Stimulated activated naive CD8-positive, alpha-beta T cell treated with anti-CD3 and anti-CD28 coated beads, Interleukin-15, amount 100 ng/mL, for 72 hours (primary cell): ENCODE measurements around the gene NDUFS6.

Source experiments
- ATAC-seq: fragments of 150-1000 bp; cut with Tn5 transposase; 2 replicates; pipeline ENCODE4 v1.10.0; 2021; ENCODE audit warnings: mild to moderate bottlenecking, moderate library complexity
- DNase-seq, 2 donors: peaks; one replicate each; pipeline ENCODE4 v3.0.0; 2021 to 2022
- H3K27ac Mint-ChIP-seq, 2 donors: one replicate each; pipeline ENCODE4 v1.8.0; 2022; ENCODE audit warnings: mild to moderate bottlenecking in 2 of 2, mixed read lengths in 2 of 2, moderate library complexity in 2 of 2
- H3K27me3 Mint-ChIP-seq: one replicate; pipeline ENCODE4 v1.8.0; 2022; ENCODE audit warnings: mixed read lengths
- H3K4me1 Mint-ChIP-seq: one replicate; pipeline ENCODE4 v1.8.0; 2022; ENCODE audit warnings: mild to moderate bottlenecking, mixed read lengths
- H3K4me3 Mint-ChIP-seq, 2 donors: one replicate each; pipeline ENCODE4 v1.8.0; 2022; ENCODE audit warnings: mild to moderate bottlenecking in 2 of 2, mixed read lengths in 2 of 2, moderate library complexity in 1 of 2
- H3K9me3 Mint-ChIP-seq, 2 donors: one replicate each; pipeline ENCODE4 v1.8.0; 2022; ENCODE audit warnings: mixed read lengths in 2 of 2

The NDUFS6 gene

GRCh38 chr5:1850324-1851154, 49.3 kb downstream of the NDUFS6 start:
- H3K27me3 Mint-ChIP-seq, result peaks cover 75% of the 10 kb centered on the region
- no peak for ATAC-seq

GRCh38 chr5:1851290-1851934, 50.2 kb downstream of the NDUFS6 start:
- Mint-ChIP-seq H3K4me1 (no peaks in the 10 kb centered on the region), H3K4me3 (no peak overlapping the region), H3K27me3 (peaks cover 83% of the 10 kb centered on the region), H3K9me3 (no peaks in the 10 kb centered on the region), H3K27ac (no peak overlapping the region)
- DNase-seq, result no peak
- no peak for ATAC-seq

More at GRCh38 chr5:1850324-1851154, 49.3 kb downstream of the NDUFS6 start:
- Mint-ChIP-seq H3K9me3 (no peaks in the 10 kb centered on the region), H3K4me3 (no peak overlapping the region), H3K27ac (no peak overlapping the region), H3K4me1 (no peaks in the 10 kb centered on the region)
- DNase-seq, result no peak

GRCh38 chr5:1852324-1852947, 51.2 kb downstream of the NDUFS6 start:
- ATAC-seq, result no peak
- Mint-ChIP-seq H3K4me1 (no peaks in the 10 kb centered on the region), H3K27ac (no peak overlapping the region), H3K9me3 (no peaks in the 10 kb centered on the region), H3K4me3 (no peak overlapping the region), H3K27me3 (peaks cover 81% of the 10 kb centered on the region)
- no peak for DNase-seq

- H3K9me3 Mint-ChIP-seq, result no peaks in the 10 kb centered on the region
- H3K27me3 Mint-ChIP-seq, result peaks cover 72% of the 10 kb centered on the region
- ATAC-seq, result no peak
- no peak for DNase-seq
- H3K4me1 Mint-ChIP-seq, result no peaks in the 10 kb centered on the region
- no peak overlapping the region for H3K27ac Mint-ChIP-seq
- no peak overlapping the region for H3K4me3 Mint-ChIP-seq
Measured at GRCh38 chr5:1853531-1853930, 52.3 kb downstream of the NDUFS6 start.

- ATAC-seq (no peak), DNase-seq (no peak)
- Mint-ChIP-seq H3K27ac (no peak overlapping the region), H3K4me1 (no peaks in the 10 kb centered on the region), H3K27me3 (peaks cover 62% of the 10 kb centered on the region), H3K4me3 (no peak overlapping the region), H3K9me3 (no peaks in the 10 kb centered on the region)
Measured at GRCh38 chr5:1855075-1855474, 53.9 kb downstream of the NDUFS6 start.

- ATAC-seq (no peak), DNase-seq (no peak)
- H3K27ac Mint-ChIP-seq, result no peak overlapping the region
- no peaks in the 10 kb centered on the region for H3K9me3 Mint-ChIP-seq
- no peaks in the 10 kb centered on the region for H3K4me1 Mint-ChIP-seq
- H3K27me3 Mint-ChIP-seq, result peaks cover 58% of the 10 kb centered on the region
- H3K4me3 Mint-ChIP-seq, result no peak overlapping the region
Measured at GRCh38 chr5:1855596-1855995, 54.4 kb downstream of the NDUFS6 start.

GRCh38 chr5:1856596-1857255, 55.5 kb downstream of the NDUFS6 start:
- Mint-ChIP-seq H3K4me1 (no peaks in the 10 kb centered on the region), H3K4me3 (no peak overlapping the region), H3K27me3 (peaks cover 46% of the 10 kb centered on the region), H3K27ac (no peak overlapping the region), H3K9me3 (no peaks in the 10 kb centered on the region)
- ATAC-seq (no peak), DNase-seq (no peak)

GRCh38 chr5:1857256-1857600, 56.0 kb downstream of the NDUFS6 start:
- Mint-ChIP-seq H3K4me1 (no peaks in the 10 kb centered on the region), H3K27me3 (peaks cover 41% of the 10 kb centered on the region), H3K27ac (no peak overlapping the region), H3K9me3 (no peaks in the 10 kb centered on the region), H3K4me3 (no peak overlapping the region)
- DNase-seq (no peak), ATAC-seq (peak; percentile 47)

- Mint-ChIP-seq H3K27ac (no peak overlapping the region), H3K27me3 (peaks cover 36% of the 10 kb centered on the region)
- ATAC-seq, result peak; percentile 29
Measured at GRCh38 chr5:1858436-1858835, 57.2 kb downstream of the NDUFS6 start.

GRCh38 chr5:1859099-1859498, 57.9 kb downstream of the NDUFS6 start:
- DNase-seq (no peak), ATAC-seq (no peak)
- no peak overlapping the region for H3K27ac Mint-ChIP-seq
- no peaks in the 10 kb centered on the region for H3K4me1 Mint-ChIP-seq
- H3K9me3 Mint-ChIP-seq, result no peaks in the 10 kb centered on the region
- peaks cover 30% of the 10 kb centered on the region for H3K27me3 Mint-ChIP-seq
- no peak overlapping the region for H3K4me3 Mint-ChIP-seq

More at GRCh38 chr5:1858436-1858835, 57.2 kb downstream of the NDUFS6 start:
- Mint-ChIP-seq H3K4me1 (no peaks in the 10 kb centered on the region), H3K4me3 (no peak overlapping the region), H3K9me3 (no peaks in the 10 kb centered on the region)
- no peak for DNase-seq

GRCh38 chr5:1860021-1860610, 58.9 kb downstream of the NDUFS6 start:
- Mint-ChIP-seq H3K4me3 (no peak overlapping the region), H3K4me1 (no peaks in the 10 kb centered on the region), H3K9me3 (no peaks in the 10 kb centered on the region), H3K27ac (no peak overlapping the region), H3K27me3 (peaks cover 30% of the 10 kb centered on the region)
- ATAC-seq, result no peak
- no peak for DNase-seq

GRCh38 chr5:1860949-1861348, 59.7 kb downstream of the NDUFS6 start:
- Mint-ChIP-seq H3K4me3 (no peak overlapping the region), H3K9me3 (no peaks in the 10 kb centered on the region), H3K4me1 (no peaks in the 10 kb centered on the region), H3K27me3 (peaks cover 30% of the 10 kb centered on the region), H3K27ac (no peak overlapping the region)
- ATAC-seq (no peak), DNase-seq (no peak)

- Mint-ChIP-seq H3K4me1 (no peaks in the 10 kb centered on the region), H3K9me3 (no peaks in the 10 kb centered on the region), H3K4me3 (no peak overlapping the region), H3K27me3 (peaks cover 56% of the 10 kb centered on the region), H3K27ac (no peak overlapping the region)
- no peak for DNase-seq
- no peak for ATAC-seq
Measured at GRCh38 chr5:1864896-1865440, 63.8 kb downstream of the NDUFS6 start.

GRCh38 chr5:1865486-1865885, 64.3 kb downstream of the NDUFS6 start:
- ATAC-seq, result no peak
- Mint-ChIP-seq H3K27ac (no peak overlapping the region), H3K4me3 (no peak overlapping the region), H3K9me3 (no peaks in the 10 kb centered on the region), H3K4me1 (no peaks in the 10 kb centered on the region), H3K27me3 (peaks cover 56% of the 10 kb centered on the region)
- no peak for DNase-seq
